Astrocyte of the spinal cord (primary cell): ENCODE measurements around the gene EMID1.

Experiments
- DNase-seq: peaks from one replicate; pipeline ENCODE4 v3.0.0; 2011; ENCODE audit warnings: low read depth, low spot score
- H3K4me3 ChIP-seq: 2 replicates; pipeline ENCODE4 v1.5.1; 2011; ENCODE audit warnings: low read depth, mild to moderate bottlenecking, low read length, moderate library complexity
- CTCF ChIP-seq: IDR thresholded peaks from 2 replicates; pipeline ENCODE4 v1.5.1; 2012; ENCODE audit warnings: low read depth, mild to moderate bottlenecking, low read length, inconsistent platforms
- in situ Hi-C: cut with HindIII; loops from 2 replicates; pipeline ENCODE4 v1.10.0; 2017; ENCODE audit warnings: low sequenced_read_pairs

EMID1 gene

GRCh38 chr22:29299136-29299900 lies 93.6 kb downstream of the EMID1 start:
- DNase-seq = no peak
- no peak overlapping the region for H3K4me3 ChIP-seq
- in situ Hi-C loops = no loop called here
- no peak for TF ChIP-seq CTCF

GRCh38 chr22:29300467-29300806 lies 94.7 kb downstream of the EMID1 start:
- no peak for DNase-seq
- in situ Hi-C loops = no loop called here
- no peak for TF ChIP-seq CTCF
- H3K4me3 ChIP-seq = no peak overlapping the region

GRCh38 chr22:29300807-29301601 lies 95.3 kb downstream of the EMID1 start:
- DNase-seq = no peak
- no peak overlapping the region for H3K4me3 ChIP-seq
- TF ChIP-seq CTCF = no peak
- in situ Hi-C loops = no loop called here

GRCh38 chr22:29301716-29302401 lies 96.2 kb downstream of the EMID1 start:
- DNase-seq = no peak
- H3K4me3 ChIP-seq = no peak overlapping the region
- no peak for TF ChIP-seq CTCF
- in situ Hi-C loops = no loop called here

- no peak for TF ChIP-seq CTCF
- in situ Hi-C loops = no loop called here
These were observed 96.6 kb downstream of the EMID1 start for GRCh38 chr22:29302402-29302680.

GRCh38 chr22:29302681-29303465 lies 97.2 kb downstream of the EMID1 start:
- no peak overlapping the region for H3K4me3 ChIP-seq
- in situ Hi-C loops = no loop called here
- no peak for TF ChIP-seq CTCF
- no peak for DNase-seq

More at GRCh38 chr22:29302402-29302680, 96.6 kb downstream of the EMID1 start:
- H3K4me3 ChIP-seq = no peak overlapping the region
- no peak for DNase-seq
